Gastrocnemius medialis (tissue), 4 donors: ENCODE data around the gene SETD4. TPM values are rescaled to one million over a fixed set of nuclear protein-coding genes. Genes with fewer than 3 reads are reported as not detected.

Source experiments
- ATAC-seq, 2 donors: fragments of 150-250 bp; one replicate each; pipeline ENCODE4 v1.9.1; 2016
- DNase-seq, 2 donors: peaks; one replicate each; pipeline ENCODE4 v3.0.0-alpha.2; 2019
- H3K27ac ChIP-seq, 4 donors: fragments of 200-600 bp; sonication (generic); 1 replicate in 1 of 4; 2 replicates in 3 of 4; pipeline ENCODE4 v1.5.1; 2016 to 2018; ENCODE audit warnings: mild to moderate bottlenecking in 2 of 4, moderate library complexity in 1 of 4
- H3K27me3 ChIP-seq, 3 donors: fragments of 200-600 bp; sonication (generic) in 2 of 3; 1 replicate in 1 of 3; 2 replicates in 2 of 3; pipeline versions ENCODE4 v1.5.1 to v1.6.0; 2016 to 2019; ENCODE audit warnings: mild to moderate bottlenecking in 1 of 3, moderate library complexity in 1 of 3
- H3K36me3 ChIP-seq, 2 donors: fragments of 200-600 bp; sonication (generic) in 1 of 2; one replicate each; pipeline ENCODE4 v1.5.1; 2017 to 2018
- H3K4me1 ChIP-seq, 2 donors: fragments of 200-600 bp; sonication (generic) in 1 of 2; one replicate each; pipeline ENCODE4 v1.5.1; 2016 to 2017; ENCODE audit warnings: mild to moderate bottlenecking in 2 of 2
- H3K4me3 ChIP-seq, 4 donors: fragments of 200-600 bp; sonication (generic) in 3 of 4; 1 replicate in 1 of 4; 2 replicates in 3 of 4; pipeline ENCODE4 v1.5.1; 2016 to 2019; ENCODE audit warnings: mild to moderate bottlenecking in 2 of 4
- H3K9me3 ChIP-seq, 3 donors: fragments of 200-600 bp; sonication (generic) in 2 of 3; 1 replicate in 1 of 3; 2 replicates in 2 of 3; pipeline ENCODE4 v1.5.1; 2016 to 2019
- CTCF ChIP-seq, 5 experiments: fragments of 450-650 bp in 3 of 5; fragments of 200-600 bp in 2 of 5; sonication (generic) in 2 of 5; IDR thresholded peaks in 4 of 5; conservative IDR thresholded peaks in 1 of 5; 1 replicate in 4 of 5; 2 replicates in 1 of 5; pipeline ENCODE4 v1.5.1; 2016 to 2019; ENCODE audit warnings: antibody characterized with exemption in 5 of 5, mild to moderate bottlenecking in 3 of 5, moderate library complexity in 3 of 5
- POLR2A ChIP-seq, 2 donors: fragments of 450-650 bp; IDR thresholded peaks; one replicate each; pipeline ENCODE4 v1.6.1; 2017; ENCODE audit warnings: antibody characterized with exemption in 2 of 2, mild to moderate bottlenecking in 2 of 2, moderate library complexity in 2 of 2
- in situ Hi-C, 4 donors: fragments of 200-750 bp; cut with MboI; loops; one replicate each; pipeline versions ENCODE4 v1.15.0 to v1.8.0; 2017; ENCODE audit warnings: low sequenced_read_pairs in 4 of 4
- intact Hi-C: fragments of 100-400 bp; cut with DNase I; formaldehyde crosslinking; loops from one replicate; pipeline ENCODE4 v1.15.1; 2023; ENCODE audit warnings: low total_unique reads
- total RNA-seq, 4 donors: library from RNA; depleted of rRNA; stranded (reverse); fragments of >200 nt; gene quantifications; one replicate each; pipeline versions ENCODE4 v1.1.0 to v1.2.3, GENCODE V29; 2016

The SETD4 gene
- total RNA-seq, 4 donors from 2014 or later, result 5.9 to 21.7 (median 16.7) TPM

GRCh38 chr21:36032647-36033406 lies 27.5 kb downstream of the SETD4 start:
- in situ Hi-C loops (no loop called here), intact Hi-C loops (no loop called here)
- Histone ChIP-seq H3K27me3 (no peaks in the 10 kb centered on the region), H3K36me3 (peaks cover 0 to 23% of the 10 kb centered on the region in 2 donors), H3K4me3 (no peak overlapping the region), H3K4me1 (peaks cover 7 to 11% of the 10 kb centered on the region in 2 donors), H3K9me3 (no peaks in the 10 kb centered on the region), H3K27ac (no peak overlapping the region)
- no peak for ATAC-seq
- no peak for DNase-seq
- no peak for TF ChIP-seq CTCF (IDR thresholded peaks at IDR 0.05 in 4 of 5, conservative IDR thresholded peaks at IDR 0.05 in 1 of 5)
- TF ChIP-seq POLR2A (IDR thresholded peaks at IDR 0.05), result no peak

DNA sequence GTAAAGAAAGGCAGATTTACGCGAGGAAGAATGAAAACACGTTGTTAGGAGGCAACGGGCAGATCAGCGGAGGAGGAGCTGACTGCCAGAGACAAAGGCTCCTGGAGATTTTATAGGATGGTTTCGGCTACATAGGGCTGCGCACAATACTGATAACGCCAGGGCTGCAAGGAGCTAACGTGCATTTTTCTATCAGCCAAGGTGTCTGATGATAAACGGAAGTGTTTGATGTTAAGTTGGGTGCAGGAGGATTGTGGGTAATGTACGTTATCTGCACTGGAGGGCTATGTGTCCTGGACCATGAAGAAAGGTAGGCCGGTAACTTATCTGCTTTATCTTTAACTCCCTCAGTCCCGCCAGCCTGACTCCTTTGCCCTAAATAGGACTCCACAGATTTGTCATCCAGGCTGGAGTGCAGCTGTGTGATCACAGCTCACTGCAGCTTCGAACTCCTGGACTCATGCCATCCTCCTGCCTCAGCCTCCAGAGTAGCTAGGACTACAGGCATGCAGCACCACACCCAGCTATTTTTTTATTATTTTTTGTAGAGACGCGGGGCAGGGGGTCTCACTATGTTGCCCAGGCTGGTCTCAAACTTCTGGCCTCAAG lies 29.6 kb downstream of the SETD4 start:
- in situ Hi-C loops, result no loop called here
- Histone ChIP-seq H3K4me3 (no peak overlapping the region), H3K4me1 (peaks cover 7 to 11% of the 10 kb centered on the region in 2 donors), H3K9me3 (no peaks in the 10 kb centered on the region), H3K36me3 (peaks cover 0 to 7% of the 10 kb centered on the region in 2 donors), H3K27me3 (no peaks in the 10 kb centered on the region), H3K27ac (no peak overlapping the region)
- DNase-seq (no peak), ATAC-seq (no peak)
- TF ChIP-seq CTCF (IDR thresholded peaks at IDR 0.05 in 4 of 5, conservative IDR thresholded peaks at IDR 0.05 in 1 of 5) (no peak), POLR2A (IDR thresholded peaks at IDR 0.05) (no peak)
- intact Hi-C loops, result no loop called here

DNA sequence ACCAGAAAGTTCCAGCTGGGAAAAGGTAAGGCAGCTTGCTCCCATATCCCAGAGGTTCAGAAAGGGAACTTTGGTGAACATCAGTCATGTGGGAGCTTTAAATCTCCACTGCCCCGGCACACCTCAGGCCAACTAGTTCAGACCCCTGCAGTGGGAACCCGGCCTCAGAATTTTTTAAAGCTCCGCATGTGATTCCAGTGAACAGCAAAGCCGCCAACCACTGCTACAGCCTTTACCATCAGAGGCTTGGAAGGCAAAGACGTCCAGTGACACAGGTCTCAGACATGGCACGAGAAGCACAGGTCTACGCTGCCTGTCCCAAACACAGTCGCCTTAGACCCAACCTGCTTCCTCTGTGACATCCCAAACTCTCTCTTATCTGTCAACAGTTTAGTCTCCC lies 31.0 kb downstream of the SETD4 start:
- no peak for DNase-seq
- H3K27me3 ChIP-seq, result no peaks in the 10 kb centered on the region
- no peak overlapping the region for H3K4me3 ChIP-seq
- in situ Hi-C loops, result no loop called here
- no peaks in the 10 kb centered on the region for H3K36me3 ChIP-seq
- intact Hi-C loops, result loop anchor here (5.0 kb wide), 1 partner anchor 1282 kb away; no protein-coding TSS in a partner anchor
- ATAC-seq, result no peak
- TF ChIP-seq POLR2A (IDR thresholded peaks at IDR 0.05), result no peak
- TF ChIP-seq CTCF (IDR thresholded peaks at IDR 0.05 in 4 of 5, conservative IDR thresholded peaks at IDR 0.05 in 1 of 5), result no peak
- H3K4me1 ChIP-seq, result peaks cover 3 to 9% of the 10 kb centered on the region in 2 donors
- H3K9me3 ChIP-seq, result no peaks in the 10 kb centered on the region
- no peak overlapping the region for H3K27ac ChIP-seq

- no peaks in the 10 kb centered on the region for H3K36me3 ChIP-seq
- H3K27me3 ChIP-seq, result no peaks in the 10 kb centered on the region
- in situ Hi-C loops, result no loop called here
- no peak overlapping the region for H3K4me3 ChIP-seq
- H3K27ac ChIP-seq, result no peak overlapping the region
- H3K4me1 ChIP-seq, result peaks cover 3 to 4% of the 10 kb centered on the region in 2 donors
- intact Hi-C loops, result loop anchor here (5.0 kb wide), 1 partner anchor 1281 kb away; no protein-coding TSS in a partner anchor
- TF ChIP-seq POLR2A (IDR thresholded peaks at IDR 0.05) (no peak), CTCF (IDR thresholded peaks at IDR 0.05 in 4 of 5, conservative IDR thresholded peaks at IDR 0.05 in 1 of 5) (peak; percentile 83 to 98 (median 88))
- peak; percentile 49 to 68 for DNase-seq
- ATAC-seq, result peak; percentile 93 to 94
- no peaks in the 10 kb centered on the region for H3K9me3 ChIP-seq
Measured at GRCh38 chr21:36028127-36029069, 31.9 kb downstream of the SETD4 start.
